Duodenal mucosa (tissue), 2 donors: ENCODE data around the gene HDAC8.
"Not testable (repeated sequence)": the region's sequence is repeated elsewhere in the genome, so short reads cannot be mapped to it uniquely, and the experiment has no call there.

Experiments
- H3K27ac ChIP-seq: one replicate; pipeline ENCODE4 v1.7.0; 2013; ENCODE audit warnings: low read depth, low read length
- H3K27me3 ChIP-seq, 2 donors: one replicate each; pipeline ENCODE4 v1.7.0; 2013; ENCODE audit warnings: low read length in 2 of 2, control low read depth in 1 of 2; ENCODE audit not compliant: insufficient read depth in 2 of 2, control insufficient read depth in 1 of 2
- H3K36me3 ChIP-seq, 2 donors: one replicate each; pipeline ENCODE4 v1.7.0; 2013; ENCODE audit warnings: low read length in 2 of 2, control low read depth in 1 of 2; ENCODE audit not compliant: insufficient read depth in 2 of 2, control insufficient read depth in 1 of 2
- H3K4me1 ChIP-seq, 2 donors: one replicate each; pipeline ENCODE4 v1.7.0; 2013; ENCODE audit warnings: low read length in 2 of 2, control low read depth in 1 of 2; ENCODE audit not compliant: insufficient read depth in 2 of 2, control insufficient read depth in 1 of 2
- H3K4me3 ChIP-seq, 2 donors: one replicate each; pipeline ENCODE4 v1.7.0; 2013; ENCODE audit warnings: low read length in 2 of 2, low read depth in 1 of 2
- H3K9ac ChIP-seq, 2 donors: one replicate each; pipeline ENCODE4 v1.7.0; 2013; ENCODE audit warnings: low read length in 2 of 2, low read depth in 1 of 2
- H3K9me3 ChIP-seq, 2 donors: one replicate each; pipeline ENCODE4 v1.7.0; 2013; ENCODE audit warnings: low read length in 2 of 2, control low read depth in 1 of 2; ENCODE audit not compliant: control insufficient read depth in 1 of 2

Gene HDAC8

GRCh38 chrX:72466493-72466892 is 106.2 kb downstream of the HDAC8 start:
- H3K4me3 ChIP-seq: no peak overlapping the region
- H3K27me3 ChIP-seq: no peaks in the 10 kb centered on the region
- H3K27ac ChIP-seq: no peak overlapping the region
- no peak overlapping the region for H3K9ac ChIP-seq
- H3K4me1 ChIP-seq: no peaks in the 10 kb centered on the region
- H3K9me3 ChIP-seq: no peaks in the 10 kb centered on the region
- H3K36me3 ChIP-seq: no peaks in the 10 kb centered on the region

GRCh38 chrX:72465889-72466288 is 106.8 kb downstream of the HDAC8 start:
- Histone ChIP-seq H3K9me3 (no peaks in the 10 kb centered on the region), H3K27me3 (no peaks in the 10 kb centered on the region), H3K4me1 (no peaks in the 10 kb centered on the region), H3K4me3 (no peak overlapping the region), H3K36me3 (no peaks in the 10 kb centered on the region), H3K9ac (no peak overlapping the region), H3K27ac (no peak overlapping the region)

- no peaks in the 10 kb centered on the region for H3K4me1 ChIP-seq
- no peak overlapping the region for H3K27ac ChIP-seq
- no peak overlapping the region for H3K9ac ChIP-seq
- H3K4me3 ChIP-seq: no peak overlapping the region
- H3K36me3 ChIP-seq: no peaks in the 10 kb centered on the region
- no peaks in the 10 kb centered on the region for H3K9me3 ChIP-seq
- H3K27me3 ChIP-seq: no peaks in the 10 kb centered on the region
Measured at GRCh38 chrX:72461766-72462165, 110.9 kb downstream of the HDAC8 start.

- Histone ChIP-seq H3K4me3 (no peak overlapping the region), H3K27ac (no peak overlapping the region), H3K27me3 (no peaks in the 10 kb centered on the region), H3K36me3 (no peaks in the 10 kb centered on the region), H3K9ac (no peak overlapping the region), H3K9me3 (no peaks in the 10 kb centered on the region), H3K4me1 (no peaks in the 10 kb centered on the region)
Measured at GRCh38 chrX:72461288-72461687, 111.4 kb downstream of the HDAC8 start.

- no peaks in the 10 kb centered on the region for H3K4me1 ChIP-seq
- H3K36me3 ChIP-seq: no peaks in the 10 kb centered on the region
- H3K27me3 ChIP-seq: no peaks in the 10 kb centered on the region
- H3K27ac ChIP-seq: no peak overlapping the region
- H3K9ac ChIP-seq: no peak overlapping the region
- H3K9me3 ChIP-seq: no peaks in the 10 kb centered on the region
- H3K4me3 ChIP-seq: no peak overlapping the region
Measured at GRCh38 chrX:72460715-72461114, 111.9 kb downstream of the HDAC8 start.

- H3K9ac ChIP-seq, H3K4me3 ChIP-seq, H3K4me1 ChIP-seq, H3K27ac ChIP-seq, H3K27me3 ChIP-seq, H3K9me3 ChIP-seq, H3K36me3 ChIP-seq: not testable (repeated sequence)
Measured at GRCh38 chrX:72449034-72449433, 123.6 kb downstream of the HDAC8 start.

- H3K4me3 ChIP-seq, H3K9ac ChIP-seq, H3K27ac ChIP-seq, H3K9me3 ChIP-seq, H3K27me3 ChIP-seq, H3K36me3 ChIP-seq, H3K4me1 ChIP-seq: not testable (repeated sequence)
Measured at GRCh38 chrX:72440764-72441163, 131.9 kb downstream of the HDAC8 start.

GRCh38 chrX:72436010-72436409 is 136.6 kb downstream of the HDAC8 start:
- Histone ChIP-seq H3K27me3 (no peaks in the 10 kb centered on the region), H3K9ac (no peak overlapping the region), H3K36me3 (no peaks in the 10 kb centered on the region), H3K27ac (no peak overlapping the region), H3K4me1 (no peaks in the 10 kb centered on the region), H3K9me3 (no peaks in the 10 kb centered on the region), H3K4me3 (no peak overlapping the region)

- Histone ChIP-seq H3K4me1 (no peaks in the 10 kb centered on the region), H3K36me3 (no peaks in the 10 kb centered on the region), H3K4me3 (no peak overlapping the region), H3K9me3 (no peaks in the 10 kb centered on the region), H3K27ac (no peak overlapping the region), H3K27me3 (no peaks in the 10 kb centered on the region), H3K9ac (no peak overlapping the region)
Measured at GRCh38 chrX:72430405-72430968, 142.2 kb downstream of the HDAC8 start.

GRCh38 chrX:72421797-72422196 is 150.8 kb downstream of the HDAC8 start:
- Histone ChIP-seq H3K36me3 (no peaks in the 10 kb centered on the region), H3K27me3 (no peaks in the 10 kb centered on the region), H3K27ac (no peak overlapping the region), H3K4me3 (no peak overlapping the region), H3K9ac (no peak overlapping the region), H3K4me1 (no peaks in the 10 kb centered on the region), H3K9me3 (peaks cover 0 to 10% of the 10 kb centered on the region in 2 donors)

GRCh38 chrX:72409993-72410392 is 162.7 kb downstream of the HDAC8 start:
- Histone ChIP-seq H3K9ac (no peak overlapping the region), H3K4me1 (no peaks in the 10 kb centered on the region), H3K27me3 (no peaks in the 10 kb centered on the region), H3K9me3 (no peaks in the 10 kb centered on the region), H3K27ac (no peak overlapping the region), H3K4me3 (no peak overlapping the region), H3K36me3 (no peaks in the 10 kb centered on the region)
